ENCODE data around the gene PBX1. TPM values are rescaled to one million over a fixed set of nuclear protein-coding genes. Genes with fewer than 3 reads are reported as not detected.

The PBX1 gene
- total RNA-seq, 1 donor from 2014 or later: 87.2 TPM

- DNase-seq (ENCODE audit: low spot score): no peak
Observed at GRCh38 chr1:164614316-164614715, 55.3 kb downstream of the PBX1 start.

DNA sequence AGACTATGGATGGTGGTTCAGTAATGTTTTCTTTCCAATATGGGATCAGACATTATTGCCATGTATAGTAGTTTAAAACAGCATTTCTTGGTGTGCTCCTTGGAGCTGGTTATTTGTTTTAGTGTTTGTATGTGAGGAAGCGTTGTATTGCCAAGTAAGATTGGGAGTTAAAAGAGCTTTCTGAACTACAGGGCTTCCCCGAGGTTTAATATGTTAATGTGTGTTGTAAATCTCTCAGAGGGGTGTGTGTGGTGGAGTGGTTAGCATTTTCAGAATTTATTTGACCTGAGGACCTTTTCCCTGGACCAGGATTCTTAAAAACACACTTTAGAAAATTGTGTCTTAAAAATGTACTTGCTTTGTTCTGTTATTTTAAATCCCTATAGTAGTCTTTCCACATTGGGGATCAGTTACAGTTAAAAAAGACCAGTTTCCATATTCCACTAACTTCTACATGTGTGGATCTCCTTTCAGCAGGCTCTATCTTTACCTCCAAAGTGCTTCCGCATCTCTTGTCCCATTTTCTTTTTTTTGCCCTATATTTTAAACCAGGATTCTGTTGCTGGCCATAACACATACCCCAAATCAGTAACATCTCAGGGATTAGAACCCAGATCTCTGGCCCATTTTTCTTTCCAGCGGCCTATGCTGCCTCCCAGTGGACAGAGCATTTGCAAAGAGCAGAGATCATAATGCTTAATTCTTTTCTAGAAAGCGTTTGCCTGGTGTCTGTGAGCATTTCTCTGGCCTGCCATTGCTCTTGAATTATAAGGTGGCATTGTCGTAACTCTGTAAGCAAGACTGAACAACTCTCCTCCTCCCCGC, 58.6 kb downstream of the PBX1 start:
- no peak for DNase-seq (ENCODE audit: low spot score)

DNA sequence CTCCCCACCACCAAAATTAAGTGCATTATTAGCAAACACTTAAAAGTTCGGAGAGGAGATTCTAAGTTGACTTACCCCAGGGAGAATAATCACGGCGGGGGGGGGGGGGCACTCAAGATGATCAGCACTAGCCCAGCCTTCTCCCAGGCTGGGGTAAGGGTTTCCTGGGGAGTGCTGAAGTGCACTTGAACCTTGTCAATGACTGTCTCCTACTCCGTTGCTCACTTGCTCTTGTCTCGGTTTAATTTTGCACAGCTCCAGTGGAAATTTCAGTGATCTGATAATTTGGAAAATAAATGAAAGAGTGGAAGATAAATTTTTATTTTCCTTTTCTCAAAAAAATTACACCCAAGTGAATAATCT, 59.2 kb downstream of the PBX1 start:
- no peak for DNase-seq (ENCODE audit: low spot score)

GRCh38 chr1:164619006-164619784, 60.2 kb downstream of the PBX1 start:
- no peak for DNase-seq (ENCODE audit: low spot score)

GRCh38 chr1:164622068-164622845, 63.3 kb downstream of the PBX1 start:
- no peak for DNase-seq (ENCODE audit: low spot score)

DNA sequence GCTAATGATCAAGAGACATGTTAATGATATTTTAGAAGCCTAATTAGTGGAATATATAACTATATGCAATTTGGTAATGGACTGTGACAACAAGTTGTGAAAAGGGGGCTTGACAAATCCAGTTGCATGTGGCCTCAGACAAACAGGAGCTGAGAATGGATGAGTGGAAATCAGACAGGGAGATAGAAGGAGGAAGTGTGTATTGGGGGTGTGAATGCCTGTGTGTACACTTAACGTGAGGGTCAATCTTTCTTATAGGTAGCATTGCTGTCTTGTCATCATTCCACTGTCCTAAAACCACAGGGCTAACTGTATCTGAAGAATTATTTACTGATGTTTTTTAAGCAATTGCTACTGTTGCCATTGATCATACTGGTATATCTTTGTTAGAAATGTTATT, 64.8 kb downstream of the PBX1 start:
- no peak for DNase-seq (ENCODE audit: low spot score)

- DNase-seq (ENCODE audit: low spot score): no peak
Observed at GRCh38 chr1:164624400-164624799, 65.4 kb downstream of the PBX1 start.

- DNase-seq (ENCODE audit: low spot score): no peak
Observed at GRCh38 chr1:164625004-164625617, 66.1 kb downstream of the PBX1 start.

DNA sequence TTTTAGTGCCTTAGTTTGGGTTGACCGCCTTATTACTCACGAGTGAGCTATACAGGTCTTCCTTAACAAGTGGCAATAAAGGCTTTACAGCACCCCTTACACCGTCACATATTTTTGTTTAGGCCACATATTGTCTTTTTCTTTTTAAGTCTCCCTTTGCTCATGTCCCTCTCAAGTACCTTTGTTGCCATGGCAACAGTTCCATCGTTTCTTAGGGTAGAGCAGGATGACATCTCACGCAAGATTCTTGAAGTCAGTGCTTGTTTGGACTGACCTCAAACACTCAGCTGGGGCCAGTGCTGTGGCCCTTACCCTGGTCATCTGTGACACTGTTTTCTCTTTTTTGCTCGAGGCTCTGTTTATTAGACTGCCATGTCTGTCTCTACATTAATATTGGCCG, 69.8 kb downstream of the PBX1 start:
- no peak for DNase-seq (ENCODE audit: low spot score)

DNA sequence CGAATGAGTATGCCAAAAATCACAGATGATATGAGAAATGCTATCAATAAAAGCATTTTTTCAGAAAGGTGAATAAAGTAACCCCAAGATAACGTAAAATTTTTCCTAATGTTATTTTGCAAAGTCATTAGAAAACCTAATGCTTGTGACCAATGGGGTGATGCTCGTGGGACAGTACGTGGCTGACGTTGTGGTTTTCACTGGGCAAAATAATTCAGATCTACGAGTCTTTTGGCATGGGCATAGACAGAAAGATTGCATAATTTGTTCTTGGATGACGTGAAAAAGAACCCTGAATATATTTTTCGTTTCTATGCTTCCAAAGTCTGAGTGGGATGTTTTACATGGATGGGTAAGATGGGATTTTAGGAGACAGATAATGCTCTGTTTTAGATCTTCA, 71.0 kb downstream of the PBX1 start:
- DNase-seq (ENCODE audit: low spot score): no peak

GRCh38 chr1:164630626-164631396, 71.8 kb downstream of the PBX1 start:
- no peak for DNase-seq (ENCODE audit: low spot score)

DNA sequence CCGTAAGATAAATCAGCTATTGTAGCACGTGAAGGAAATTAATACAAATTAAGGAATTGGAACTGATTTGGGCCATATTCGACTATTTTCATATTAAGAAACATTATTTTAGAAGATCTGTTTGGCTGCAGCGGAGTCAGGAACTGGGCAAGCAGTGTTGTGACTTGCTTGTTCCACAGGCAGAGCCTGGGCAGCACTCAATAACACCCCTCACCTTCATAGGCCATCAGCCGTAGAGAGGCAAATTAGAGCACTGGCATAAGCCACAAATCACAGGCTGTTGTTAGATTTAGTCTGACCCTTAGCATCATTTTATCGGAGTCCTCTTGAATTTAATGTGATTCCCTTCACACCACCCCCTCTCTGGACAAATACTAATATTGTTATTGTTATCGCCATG, 72.8 kb downstream of the PBX1 start:
- DNase-seq (ENCODE audit: low spot score): no peak

- no peak for DNase-seq (ENCODE audit: low spot score)
Observed at GRCh38 chr1:164633997-164634396, 75.0 kb downstream of the PBX1 start.

DNA sequence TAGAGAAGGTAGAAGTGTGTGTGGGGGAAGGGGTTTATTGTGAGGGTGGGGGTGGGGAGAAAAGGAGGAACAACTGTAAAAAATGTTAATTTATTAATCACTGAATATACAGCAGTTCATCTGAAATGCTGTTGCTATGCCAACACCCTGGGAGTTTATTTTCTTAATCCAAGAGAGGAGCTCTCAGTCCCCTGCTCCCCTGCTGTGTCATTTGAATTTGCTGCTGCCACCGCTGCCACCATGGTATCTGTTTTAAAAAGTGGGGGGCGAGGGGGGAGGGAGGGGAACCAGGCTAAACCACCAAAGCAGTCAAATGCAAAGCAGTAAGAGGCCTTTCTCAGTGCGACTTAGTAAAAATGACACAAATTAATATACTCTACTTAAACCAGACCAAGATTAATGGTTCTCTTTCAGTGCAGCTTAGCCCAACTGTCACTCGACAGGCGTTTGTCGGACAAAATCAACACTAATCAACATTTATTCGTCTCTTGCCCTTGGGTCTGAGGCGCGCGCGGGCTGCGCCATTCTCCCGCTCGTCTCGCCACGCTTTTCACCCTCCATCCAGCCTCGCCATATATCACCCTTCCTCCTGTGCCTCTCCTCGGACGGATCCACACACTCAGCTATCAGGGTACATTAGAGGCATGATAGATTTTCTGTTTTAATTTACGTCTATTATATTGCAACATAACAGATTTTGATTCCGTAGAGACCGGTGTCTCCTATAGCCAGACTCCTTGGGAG, 76.2 kb downstream of the PBX1 start:
- no peak for DNase-seq (ENCODE audit: low spot score)

DNA sequence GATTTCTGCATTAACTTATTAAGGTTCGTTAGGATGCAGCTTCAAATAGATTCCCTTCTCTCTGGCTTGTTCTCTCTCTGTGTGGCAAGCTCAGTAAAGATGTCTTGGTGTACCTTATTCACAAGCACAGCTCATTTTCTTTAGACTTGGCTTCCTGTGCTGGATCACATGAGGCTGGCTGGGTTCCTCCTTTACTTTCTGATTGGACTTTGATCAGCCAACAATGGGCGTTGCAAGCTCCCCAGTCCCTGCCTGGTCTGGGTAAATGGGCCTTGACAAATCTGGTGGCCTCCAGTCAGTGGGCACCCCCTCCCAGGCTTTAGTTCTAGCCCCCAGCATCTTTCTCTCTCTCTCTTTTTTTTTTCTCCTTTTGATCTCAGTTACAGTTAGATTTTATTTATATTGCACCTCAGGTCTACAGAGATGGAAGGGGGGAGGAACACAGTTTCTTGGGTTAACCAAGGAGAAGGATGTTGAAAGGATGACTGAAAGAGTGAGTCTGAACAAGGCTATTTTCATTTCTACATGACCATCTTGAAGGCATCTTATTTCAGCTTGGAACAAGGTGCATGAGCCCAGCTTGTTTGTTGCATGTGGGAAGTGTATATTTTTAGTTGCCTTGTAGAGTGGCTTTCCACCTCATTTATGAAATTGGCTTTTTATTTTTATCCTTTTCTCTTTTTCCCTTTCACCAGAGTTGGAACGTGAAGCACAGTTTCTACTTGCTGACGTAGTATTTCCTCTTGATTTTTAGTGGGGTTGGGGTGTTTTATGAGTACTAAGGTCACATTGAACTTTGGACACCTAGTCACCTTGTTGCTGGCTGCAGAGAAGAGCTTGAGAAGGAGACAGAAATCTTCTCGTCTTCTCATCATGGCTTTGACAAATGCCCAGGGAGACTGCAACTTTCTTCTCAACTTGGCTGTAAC, 77.1 kb downstream of the PBX1 start:
- DNase-seq (ENCODE audit: low spot score): no peak

- DNase-seq (ENCODE audit: low spot score): no peak
Observed at GRCh38 chr1:164636757-164637156, 77.8 kb downstream of the PBX1 start.

DNA sequence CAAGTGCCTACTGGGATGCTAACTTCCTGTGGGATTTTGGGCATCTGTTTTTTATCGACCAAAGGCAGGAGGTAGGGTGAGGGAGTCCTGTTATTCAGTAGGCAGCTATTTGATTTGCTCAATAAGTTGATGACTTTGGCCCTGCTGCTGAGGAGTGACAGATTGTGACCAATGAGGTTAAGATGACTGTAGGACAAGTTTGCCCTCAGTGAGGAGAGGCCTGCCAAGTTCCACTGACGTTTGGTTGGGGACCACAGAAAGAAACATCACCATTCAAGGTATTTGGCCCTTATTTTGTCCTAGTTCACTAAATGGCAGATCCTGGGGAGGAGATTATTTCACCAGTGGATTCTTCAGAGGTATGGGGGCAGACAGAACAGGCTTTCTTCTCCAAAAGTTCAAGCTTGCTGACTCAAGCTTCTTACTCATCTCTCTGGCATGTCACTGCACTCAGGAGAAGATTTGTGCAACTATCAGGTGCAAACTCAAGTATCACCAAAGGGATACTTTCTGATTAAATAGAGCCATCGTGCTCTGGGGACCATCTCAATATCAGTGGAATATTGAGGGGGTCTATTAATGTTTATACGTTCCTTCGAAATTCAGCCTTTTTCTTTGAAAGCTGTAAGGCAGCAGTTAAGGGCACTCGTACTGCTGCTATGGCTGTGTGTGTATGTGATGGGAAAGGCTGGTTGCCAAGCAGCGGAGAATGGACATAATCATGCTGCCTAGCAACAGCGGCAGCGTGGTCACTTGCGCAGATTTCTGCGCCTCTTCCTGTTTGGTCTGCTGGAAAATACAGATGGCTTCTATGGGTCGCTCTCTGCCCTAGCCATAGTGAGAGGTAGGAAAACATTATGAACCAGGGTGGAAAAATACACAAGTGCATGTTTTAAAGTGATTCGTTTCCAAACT, 78.7 kb downstream of the PBX1 start:
- no peak for DNase-seq (ENCODE audit: low spot score)

All from mesenteric fat pad (tissue), 1 donor.